SK-N-SH (cell line): ENCODE measurements around the gene ISM1. TPM values are rescaled to one million over a fixed set of nuclear protein-coding genes. Genes with fewer than 3 reads are reported as not detected.

Source experiments
- CTCF ChIA-PET: fragments of 300-600, 350-600 bp; formaldehyde crosslinking; extraction: SDS; loops from one replicate; lab custom pipeline; 2021; lab: Yijun Ruan, JAX
- POLR2A ChIA-PET: fragments of 350-600 bp; sonication (Branson Sonifier 250); formaldehyde crosslinking; extraction: SDS; loops from one replicate; lab custom pipeline; 2020; ENCODE audit warnings: antibody characterized with exemption, inconsistent platforms; lab: Yijun Ruan, JAX
- DNase-seq: peaks from one replicate; pipeline ENCODE4 v3.0.0; 2012
- H2AFZ ChIP-seq: fragments of 200-600 bp; sonication (generic); 2 replicates; pipeline ENCODE4 v1.8.1; 2016; ENCODE audit warnings: antibody characterized with exemption, mild to moderate bottlenecking, low read depth
- H3F3A ChIP-seq: fragments of 200-600 bp; sonication (generic); replicated peaks from 2 replicates; pipeline ENCODE3; 2016; ENCODE audit warnings: antibody characterized with exemption, mild to moderate bottlenecking; ENCODE audit not compliant: insufficient read depth
- H3K27ac ChIP-seq, 2 experiments: fragments of 200-500 bp in 1 of 2; fragments of 200-600 bp in 1 of 2; sonication (Bioruptor generic) in 1 of 2; sonication (generic), shearing (Covaris generic) in 1 of 2; 2 replicates each; pipeline versions ENCODE4 v1.5.1 to v1.6.1; 2014 to 2016; ENCODE audit warnings: low read depth in 2 of 2, inconsistent platforms in 1 of 2, low read length in 1 of 2, mild to moderate bottlenecking in 1 of 2, mixed read lengths in 1 of 2
- H3K27me3 ChIP-seq: fragments of 200-600 bp; sonication (generic), shearing (Covaris generic); 2 replicates; pipeline ENCODE4 v1.6.1; 2016; ENCODE audit warnings: mixed run types; ENCODE audit not compliant: insufficient read depth
- H3K36me3 ChIP-seq, 2 experiments: fragments of 200-500 bp in 1 of 2; fragments of 200-600 bp in 1 of 2; sonication (Bioruptor generic) in 1 of 2; sonication (generic) in 1 of 2; replicated peaks in 1 of 2; 2 replicates each; pipeline versions ENCODE3 to v1.5.1; 2014 to 2016; ENCODE audit warnings: low read length in 1 of 2, mild to moderate bottlenecking in 1 of 2; ENCODE audit not compliant: insufficient read depth in 2 of 2, control insufficient read depth in 1 of 2
- H3K4me1 ChIP-seq, 2 experiments: fragments of 200-500 bp in 1 of 2; fragments of 200-600 bp in 1 of 2; sonication (Bioruptor generic) in 1 of 2; sonication (generic), shearing (Covaris generic) in 1 of 2; 2 replicates each; pipeline versions ENCODE4 v1.5.1 to v1.6.1; 2014 to 2016; ENCODE audit warnings: low read depth in 1 of 2, low read length in 1 of 2, mixed run types in 1 of 2; ENCODE audit not compliant: insufficient read depth in 2 of 2, control insufficient read depth in 1 of 2
- H3K4me2 ChIP-seq: fragments of 200-600 bp; sonication (generic), shearing (Covaris generic); 2 replicates; pipeline ENCODE4 v1.6.1; 2017; ENCODE audit warnings: mixed run types
- H3K4me3 ChIP-seq, 2 experiments: fragments of 200-500 bp in 1 of 2; fragments of 200-600 bp in 1 of 2; sonication (Bioruptor generic) in 1 of 2; sonication (generic), shearing (Covaris generic) in 1 of 2; 2 replicates each; pipeline versions ENCODE4 v1.5.1 to v1.8.1; 2014 to 2016; ENCODE audit warnings: low read depth in 2 of 2, inconsistent platforms in 1 of 2, low read length in 1 of 2, mild to moderate bottlenecking in 1 of 2, mixed read lengths in 1 of 2, moderate library complexity in 1 of 2
- H3K79me2 ChIP-seq: fragments of 200-600 bp; sonication (generic); 2 replicates; pipeline ENCODE4 v1.8.1; 2017; ENCODE audit warnings: mild to moderate bottlenecking; ENCODE audit not compliant: insufficient read depth
- H3K9ac ChIP-seq: fragments of 200-600 bp; sonication (generic); 2 replicates; pipeline ENCODE4 v1.6.1; 2017; ENCODE audit warnings: mixed run types
- H3K9me2 ChIP-seq: fragments of 200-600 bp; sonication (generic); 2 replicates; pipeline ENCODE4 v1.6.1; 2017; ENCODE audit warnings: mixed run types
- H3K9me3 ChIP-seq: fragments of 200-600 bp; sonication (generic); 2 replicates; pipeline ENCODE4 v1.6.1; 2017; ENCODE audit warnings: mixed run types, mild to moderate bottlenecking, moderate library complexity
- H4K20me1 ChIP-seq: fragments of 200-600 bp; sonication (generic); 2 replicates; pipeline ENCODE4 v1.6.1; 2017; ENCODE audit warnings: mild to moderate bottlenecking, mixed run types; ENCODE audit not compliant: insufficient read depth
- CHD2 ChIP-seq: fragments of 150-350 bp; IDR thresholded peaks from 2 replicates; pipeline ENCODE4 v1.6.1; 2018; ENCODE audit warnings: low read length; ENCODE audit not compliant: partially characterized antibody
- ELF1 ChIP-seq: IDR thresholded peaks from 2 replicates; pipeline ENCODE4 v1.4.0; 2012
- FOSL2 ChIP-seq: IDR thresholded peaks from 2 replicates; pipeline ENCODE4 v1.4.0; 2012; ENCODE audit warnings: low read depth, mild to moderate bottlenecking, moderate library complexity, borderline replicate concordance
- FOXM1 ChIP-seq: IDR thresholded peaks from 2 replicates; pipeline ENCODE4 v1.4.0; 2012; ENCODE audit warnings: low read depth, mild to moderate bottlenecking
- GABPA ChIP-seq: IDR thresholded peaks from 2 replicates; pipeline ENCODE4 v1.4.0; 2012; ENCODE audit warnings: low read depth, mild to moderate bottlenecking
- GATA2 ChIP-seq: sonication (generic); formaldehyde crosslinking; IDR thresholded peaks from 2 replicates; pipeline ENCODE4 v1.5.0; 2020; ENCODE audit warnings: mild to moderate bottlenecking, missing genetic modification reagents
- JUND ChIP-seq: IDR thresholded peaks from 2 replicates; pipeline ENCODE4 v1.4.0; 2012
- MEF2A ChIP-seq: IDR thresholded peaks from 2 replicates; pipeline ENCODE4 v1.4.0; 2012; ENCODE audit warnings: low read depth, borderline replicate concordance
- NFIC ChIP-seq: IDR thresholded peaks from 2 replicates; pipeline ENCODE4 v1.4.0; 2012; ENCODE audit warnings: borderline replicate concordance
- NRF1 ChIP-seq: IDR thresholded peaks from 2 replicates; pipeline ENCODE4 v1.6.1; 2012; ENCODE audit warnings: low read depth, mild to moderate bottlenecking, low read length
- RCOR1 ChIP-seq: fragments of 150-350 bp; IDR thresholded peaks from 2 replicates; pipeline ENCODE4 v1.6.1; 2017; ENCODE audit warnings: antibody characterized with exemption, low read length
- RFX5 ChIP-seq: IDR thresholded peaks from 2 replicates; pipeline ENCODE4 v1.6.1; 2012; ENCODE audit warnings: mild to moderate bottlenecking, improper control_type of control experiment, low read length
- SMC3 ChIP-seq: IDR thresholded peaks from 2 replicates; pipeline ENCODE4 v1.6.1; 2012; ENCODE audit warnings: low read depth, low read length, improper control_type of control experiment
- TCF12 ChIP-seq: IDR thresholded peaks from 2 replicates; pipeline ENCODE4 v1.4.0; 2012
- TEAD4 ChIP-seq: IDR thresholded peaks from 2 replicates; pipeline ENCODE4 v1.4.0; 2012; ENCODE audit warnings: mild to moderate bottlenecking, borderline replicate concordance; ENCODE audit not compliant: insufficient read depth
- USF1 ChIP-seq: IDR thresholded peaks from 2 replicates; pipeline ENCODE4 v1.4.0; 2012; ENCODE audit warnings: low read depth, borderline replicate concordance
- WGBS: methylation state at CpG from one replicate; pipeline ENCODE4 v1.1.6; 2017; ENCODE audit warnings: low lambda C conversion rate; 5-methylcytosine and 5-hydroxymethylcytosine counted together
- polyA plus RNA-seq, 3 experiments: library from polyadenylated mRNA; depleted of rRNA; stranded (reverse); fragments of >200 nt; gene quantifications; 2 replicates each; pipeline ENCODE4 v1.2.3, GENCODE V29; 2012

The ISM1 gene
- polyA plus RNA-seq, 1 of the 3 experiments (the other 2 are of a cell fraction), result not detected

DNA sequence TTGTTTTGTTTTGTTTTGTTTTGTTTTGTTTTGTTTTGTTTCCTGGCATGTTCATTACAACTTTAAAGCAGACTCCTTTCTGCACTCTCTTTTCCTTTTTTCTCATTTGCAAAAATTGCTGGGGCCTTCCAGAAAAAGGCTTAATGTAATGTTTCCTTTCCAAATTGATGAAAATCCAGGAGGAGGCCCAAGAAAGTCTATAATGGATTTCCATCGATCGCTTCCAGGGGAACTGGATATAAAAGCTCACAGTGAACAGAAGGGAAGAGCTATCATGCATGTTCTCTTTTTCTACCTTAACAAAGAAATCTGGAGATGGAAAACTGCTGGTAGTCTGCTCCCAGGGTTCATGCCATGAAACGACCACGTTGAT is 28.7 kb downstream of the ISM1 start:
- no peak for DNase-seq
- H4K20me1 ChIP-seq, result no peaks in the 10 kb centered on the region
- H3K4me2 ChIP-seq, result no peak overlapping the region
- CTCF ChIA-PET, result interaction anchor here (1.2 to 2.2 kb wide), 2 partner anchors 13 to 15 kb away, joined by 5 to 7 read pairs; no protein-coding TSS in a partner anchor
- no peak overlapping the region for H3K4me3 ChIP-seq
- H2AFZ ChIP-seq, result no peak overlapping the region
- no peak overlapping the region for H3K27ac ChIP-seq
- H3K4me1 ChIP-seq, result no peaks in the 10 kb centered on the region; a peak in 1 of 4 replicates
- TF ChIP-seq RCOR1, result no peak
- no peaks in the 10 kb centered on the region for H3K79me2 ChIP-seq
- H3F3A ChIP-seq, result no peaks in the 10 kb centered on the region
- no peaks in the 10 kb centered on the region for H3K27me3 ChIP-seq
- no peaks in the 10 kb centered on the region for H3K9me3 ChIP-seq
- no peaks in the 10 kb centered on the region for H3K36me3 ChIP-seq
- no peak overlapping the region for H3K9ac ChIP-seq
- H3K9me2 ChIP-seq, result no peaks in the 10 kb centered on the region
- 45% methylated on average over 4 of the region's 4 CpGs for WGBS
- POLR2A ChIA-PET, result no interaction called here

DNA sequence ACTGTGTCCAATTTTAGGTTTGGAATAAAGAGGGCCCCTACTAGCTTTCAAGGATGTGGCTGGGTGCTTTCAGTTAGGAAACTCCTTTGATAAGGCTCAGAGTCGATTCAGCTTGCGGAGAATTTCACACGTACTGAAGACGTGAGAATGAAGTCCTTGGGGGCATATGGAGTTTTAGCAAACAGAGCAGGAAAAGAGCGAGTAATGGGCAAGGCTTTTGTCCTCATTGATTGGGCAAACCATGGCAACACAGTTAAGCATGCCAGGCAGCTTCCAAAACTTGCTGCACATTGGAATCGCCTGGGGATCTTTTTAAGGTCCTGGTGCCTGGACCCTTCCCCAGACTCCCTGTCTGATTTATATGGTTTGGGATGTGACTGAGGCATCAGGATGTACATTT is 29.2 kb downstream of the ISM1 start:
- Histone ChIP-seq H3K9ac (no peak overlapping the region), H3K4me3 (no peak overlapping the region), H3K4me1 (no peaks in the 10 kb centered on the region; a peak in 1 of 4 replicates), H4K20me1 (no peaks in the 10 kb centered on the region), H3K36me3 (no peaks in the 10 kb centered on the region), H3K27ac (no peak overlapping the region), H3K79me2 (no peaks in the 10 kb centered on the region), H3K4me2 (no peak overlapping the region), H3F3A (no peaks in the 10 kb centered on the region), H3K9me3 (no peaks in the 10 kb centered on the region), H3K27me3 (no peaks in the 10 kb centered on the region), H3K9me2 (no peaks in the 10 kb centered on the region), H2AFZ (no peak overlapping the region)
- TF ChIP-seq CHD2 (no peak), USF1 (no peak), GABPA (no peak), FOSL2 (no peak), RCOR1 (no peak), NRF1 (no peak), MEF2A (no peak)
- 52% methylated on average over 6 of the region's 6 CpGs for WGBS
- ChIA-PET CTCF (interaction anchor here (1.2 to 2.2 kb wide), 3 partner anchors 12 to 296 kb away, joined by 3 to 7 read pairs (median 5); no protein-coding TSS in a partner anchor), POLR2A (no interaction called here)
- DNase-seq, result no peak

DNA sequence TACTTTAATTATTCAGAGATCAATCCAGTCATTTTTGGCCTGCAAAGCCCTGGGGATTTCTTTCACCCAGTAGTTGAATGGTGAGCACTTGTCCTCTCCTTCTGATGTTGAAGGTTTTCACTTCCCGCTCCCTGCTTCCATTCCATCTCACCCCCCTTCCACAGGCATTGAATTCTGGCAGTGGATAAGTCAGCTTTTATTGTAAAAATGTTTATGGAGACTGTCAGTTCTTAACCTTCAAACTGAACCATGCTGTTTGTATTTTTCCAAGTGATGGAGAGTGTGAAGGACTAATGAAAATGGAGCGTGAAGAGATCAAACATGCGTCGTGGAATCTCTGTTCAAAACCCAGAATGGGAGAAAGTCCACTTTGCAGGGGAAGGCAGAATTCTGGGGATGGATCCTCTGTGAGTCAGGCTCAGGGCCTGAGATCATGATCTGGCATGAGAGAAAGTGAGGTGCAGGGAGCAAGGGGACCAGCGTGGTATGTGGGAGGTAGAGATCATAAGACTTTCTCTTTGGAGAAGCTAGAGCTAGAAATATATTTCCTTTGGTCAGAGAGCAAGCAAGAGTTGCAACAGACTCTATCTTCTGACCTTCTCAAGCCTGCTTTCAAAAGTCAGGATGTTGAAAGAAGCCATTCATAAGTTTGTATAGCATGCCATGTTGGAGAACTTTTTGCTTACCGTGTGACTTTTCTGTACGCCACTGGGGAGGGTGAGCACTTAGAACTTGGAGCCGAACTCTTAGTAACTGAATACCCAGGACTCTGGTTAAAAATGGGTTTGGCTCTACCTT is 30.2 kb downstream of the ISM1 start:
- WGBS, result 43% methylated on average over 7 of the region's 8 CpGs

More for the DNA sequence above, 30.2 kb downstream of the ISM1 start:
- no peak for TF ChIP-seq FOSL2
- no peak for TF ChIP-seq SMC3
- TF ChIP-seq FOXM1, result no peak
- TF ChIP-seq USF1, result no peak
- TF ChIP-seq ELF1, result no peak
- TF ChIP-seq JUND, result no peak
- no peak for TF ChIP-seq TEAD4
- TF ChIP-seq RFX5, result no peak
- TF ChIP-seq GABPA, result no peak
- TF ChIP-seq TCF12, result no peak
- no peak for TF ChIP-seq GATA2
- TF ChIP-seq NFIC, result no peak
- Histone ChIP-seq H3K27ac (no peak overlapping the region), H3K4me2 (no peak overlapping the region), H4K20me1 (no peaks in the 10 kb centered on the region), H3K27me3 (no peaks in the 10 kb centered on the region), H3K9ac (no peak overlapping the region), H3K79me2 (no peaks in the 10 kb centered on the region), H3K9me3 (no peaks in the 10 kb centered on the region), H3K9me2 (no peaks in the 10 kb centered on the region), H3K4me3 (no peak overlapping the region), H2AFZ (no peak overlapping the region), H3F3A (no peaks in the 10 kb centered on the region), H3K36me3 (no peaks in the 10 kb centered on the region), H3K4me1 (no peaks in the 10 kb centered on the region; a peak in 1 of 4 replicates)
- no peak for DNase-seq
- CTCF ChIA-PET, result interaction anchor here (1.2 to 2.2 kb wide), 3 partner anchors 11 to 295 kb away, joined by 3 to 7 read pairs (median 5); no protein-coding TSS in a partner anchor
- POLR2A ChIA-PET, result no interaction called here
